Liver (tissue), 9 donors: ENCODE measurements around the gene CHST1. TPM values are rescaled to one million over a fixed set of nuclear protein-coding genes. Genes with fewer than 3 reads are reported as not detected.

Experiments used
- DNase-seq: peaks from one replicate; pipeline ENCODE4 v3.0.0-alpha.2; 2017; ENCODE audit warnings: low spot score
- H3K27ac ChIP-seq, 2 donors: one replicate each; pipeline ENCODE4 v1.7.0; 2013; ENCODE audit warnings: inconsistent platforms in 2 of 2, low read length in 2 of 2, control low read depth in 1 of 2, low read depth in 1 of 2, mild to moderate bottlenecking in 1 of 2
- H3K27me3 ChIP-seq, 4 donors: one replicate each; pipeline versions ENCODE4 v1.6.1 to v1.7.0; 2013; ENCODE audit warnings: low read length in 3 of 4, inconsistent platforms in 1 of 4, mild to moderate bottlenecking in 1 of 4, moderate library complexity in 1 of 4; ENCODE audit not compliant: control insufficient read depth in 4 of 4, insufficient read depth in 4 of 4
- H3K36me3 ChIP-seq, 4 donors: one replicate each; pipeline versions ENCODE4 v1.6.1 to v1.7.0; 2013; ENCODE audit warnings: low read length in 3 of 4, mild to moderate bottlenecking in 3 of 4, low read depth in 1 of 4, moderate library complexity in 1 of 4; ENCODE audit not compliant: control insufficient read depth in 4 of 4, insufficient read depth in 3 of 4
- H3K4me1 ChIP-seq, 4 donors: one replicate each; pipeline versions ENCODE4 v1.6.1 to v1.7.0; 2013; ENCODE audit warnings: low read length in 3 of 4, mild to moderate bottlenecking in 3 of 4, moderate library complexity in 1 of 4; ENCODE audit not compliant: control insufficient read depth in 4 of 4, insufficient read depth in 4 of 4
- H3K4me3 ChIP-seq, 3 donors: one replicate each; pipeline versions ENCODE4 v1.6.1 to v1.7.0; 2013; ENCODE audit warnings: low read length in 3 of 3, control low read depth in 1 of 3, low read depth in 1 of 3, mild to moderate bottlenecking in 1 of 3
- H3K9ac ChIP-seq, 2 donors: one replicate each; pipeline ENCODE4 v1.7.0; 2013; ENCODE audit warnings: low read length in 2 of 2, mild to moderate bottlenecking in 2 of 2, moderate library complexity in 2 of 2, control low read depth in 1 of 2, low read depth in 1 of 2
- H3K9me3 ChIP-seq, 4 donors: one replicate each; pipeline versions ENCODE4 v1.6.1 to v1.7.0; 2013; ENCODE audit warnings: low read length in 3 of 4; ENCODE audit not compliant: control insufficient read depth in 4 of 4
- ATF3 ChIP-seq: IDR thresholded peaks from 2 replicates; pipeline ENCODE4 v1.6.1; 2016; ENCODE audit warnings: antibody characterized with exemption
- CTCF ChIP-seq: fragments of 150-350 bp; IDR thresholded peaks from 2 replicates; pipeline ENCODE4 v1.5.1; 2017; ENCODE audit warnings: improper control_type of control experiment, low read depth, low read length; ENCODE audit not compliant: missing input control
- EGR1 ChIP-seq, 2 donors: IDR thresholded peaks; 2 replicates each; pipeline ENCODE4 v1.6.1; 2016 to 2018; ENCODE audit warnings: antibody characterized with exemption in 2 of 2, low read depth in 2 of 2
- FOXA1 ChIP-seq: IDR thresholded peaks from 2 replicates; pipeline ENCODE4 v1.6.1; 2016; ENCODE audit warnings: antibody characterized with exemption
- FOXA2 ChIP-seq: IDR thresholded peaks from 2 replicates; pipeline ENCODE4 v1.6.1; 2016; ENCODE audit warnings: antibody characterized with exemption
- GABPA ChIP-seq, 2 donors: IDR thresholded peaks in 1 of 2; conservative IDR thresholded peaks in 1 of 2; 2 replicates each; pipeline ENCODE4 v1.6.1; 2016; ENCODE audit warnings: antibody characterized with exemption in 2 of 2, mild to moderate bottlenecking in 1 of 2, moderate library complexity in 1 of 2
- HNF4A ChIP-seq, 2 donors: conservative IDR thresholded peaks; 2 replicates each; pipeline ENCODE4 v1.6.1; 2016; ENCODE audit warnings: antibody characterized with exemption in 2 of 2, mild to moderate bottlenecking in 2 of 2
- HNF4G ChIP-seq: IDR thresholded peaks from 2 replicates; pipeline ENCODE4 v1.6.1; 2016; ENCODE audit warnings: antibody characterized with exemption
- JUND ChIP-seq, 2 donors: IDR thresholded peaks; 2 replicates each; pipeline ENCODE4 v1.6.1; 2016; ENCODE audit warnings: antibody characterized with exemption in 2 of 2
- MAX ChIP-seq: IDR thresholded peaks from 2 replicates; pipeline ENCODE4 v1.6.1; 2016; ENCODE audit warnings: antibody characterized with exemption
- NR2F2 ChIP-seq: IDR thresholded peaks from 2 replicates; pipeline ENCODE4 v1.6.1; 2016; ENCODE audit warnings: antibody characterized with exemption
- RAD21 ChIP-seq, 2 donors: IDR thresholded peaks; 2 replicates each; pipeline ENCODE4 v1.6.1; 2016; ENCODE audit warnings: antibody characterized with exemption in 2 of 2, mild to moderate bottlenecking in 2 of 2
- REST ChIP-seq: IDR thresholded peaks from 2 replicates; pipeline ENCODE4 v1.6.1; 2016; ENCODE audit warnings: antibody characterized with exemption, mild to moderate bottlenecking
- RXRA ChIP-seq, 2 donors: IDR thresholded peaks; 2 replicates each; pipeline ENCODE4 v1.6.1; 2017 to 2018; ENCODE audit warnings: antibody characterized with exemption in 2 of 2, mild to moderate bottlenecking in 1 of 2
- SP1 ChIP-seq: IDR thresholded peaks from 2 replicates; pipeline ENCODE4 v1.6.1; 2018; ENCODE audit warnings: antibody characterized with exemption, mild to moderate bottlenecking
- TAF1 ChIP-seq: conservative IDR thresholded peaks from 2 replicates; pipeline ENCODE4 v1.6.1; 2016; ENCODE audit warnings: antibody characterized with exemption, mild to moderate bottlenecking
- YY1 ChIP-seq: IDR thresholded peaks from 2 replicates; pipeline ENCODE4 v1.6.1; 2016; ENCODE audit warnings: antibody characterized with exemption, mild to moderate bottlenecking
- ZBTB33 ChIP-seq: IDR thresholded peaks from 2 replicates; pipeline ENCODE4 v1.6.1; 2016; ENCODE audit warnings: antibody characterized with exemption
- WGBS: extraction: QIAGEN DNeasy Blood & Tissue Kit; methylation state at CpG from one replicate; pipeline ENCODE4 v1.1.7; 2013; 5-methylcytosine and 5-hydroxymethylcytosine counted together
- polyA plus RNA-seq, 2 donors: library from polyadenylated mRNA; stranded (reverse) in 1 of 2; unstranded in 1 of 2; fragments of 200-250 nt in 1 of 2; fragments of >200 nt in 1 of 2; fragmentation: Nextera tagmentation in 1 of 2; extraction: Ambion mirVana in 1 of 2; gene quantifications; one replicate each; pipeline versions ENCODE4 v1.2.1 to v1.2.3, GENCODE V29; 2013 to 2015
- total RNA-seq, 2 donors: library from RNA; depleted of rRNA; stranded (reverse); fragments of >200 nt; gene quantifications; one replicate each; pipeline ENCODE4 v1.2.3, GENCODE V29; 2014
- donor health status: healthy.
- donor health status: healthy.
- donor health status: healthy.
- donor health status: healthy.
- donor health status: healthy.

CHST1 gene
- total and polyA plus RNA-seq, 4 donors, result 0.23 to 0.81 (median 0.45) TPM

GRCh38 chr11:45659818-45660160 lies 5.6 kb downstream of the CHST1 start:
- no peak for DNase-seq
- no peaks in the 10 kb centered on the region for H3K9me3 ChIP-seq
- H3K9ac ChIP-seq, result no peak overlapping the region
- no peak overlapping the region for H3K4me3 ChIP-seq
- peaks cover 5 to 9% (median 7%) of the 10 kb centered on the region in 4 donors for H3K4me1 ChIP-seq
- WGBS, result 92% methylated on average over 4 of the region's 4 CpGs
- H3K27ac ChIP-seq, result no peak overlapping the region
- no peaks in the 10 kb centered on the region for H3K36me3 ChIP-seq
- H3K27me3 ChIP-seq, result peaks cover 0 to 6% (median 2%) of the 10 kb centered on the region in 4 donors
- TF ChIP-seq ATF3 (no peak), GABPA (IDR thresholded peaks at IDR 0.05 in 1 of 2, conservative IDR thresholded peaks at IDR 0.05 in 1 of 2) (no peak), CTCF (no peak), FOXA2 (no peak), HNF4G (no peak), ZBTB33 (no peak), RXRA (IDR thresholded peaks at IDR 0.05) (no peak), NR2F2 (no peak), YY1 (no peak), MAX (no peak), FOXA1 (no peak), JUND (IDR thresholded peaks at IDR 0.05) (no peak), EGR1 (IDR thresholded peaks at IDR 0.05; ENCODE audit: low read depth in 2 of 2) (no peak), REST (no peak), HNF4A (conservative IDR thresholded peaks at IDR 0.05) (no peak), SP1 (no peak), RAD21 (IDR thresholded peaks at IDR 0.05) (no peak), TAF1 (no peak)
